ENCODE results near the gene PRDX5. TPM values are rescaled to one million over a fixed set of nuclear protein-coding genes. Genes with fewer than 3 reads are reported as not detected.

PRDX5 gene
- total and polyA plus RNA-seq, 10 of the 15 experiments (the other 5 are each of a cell fraction or from before 2014, with no cell fraction given), result 95.7 to 406 (median 240) TPM

DNA sequence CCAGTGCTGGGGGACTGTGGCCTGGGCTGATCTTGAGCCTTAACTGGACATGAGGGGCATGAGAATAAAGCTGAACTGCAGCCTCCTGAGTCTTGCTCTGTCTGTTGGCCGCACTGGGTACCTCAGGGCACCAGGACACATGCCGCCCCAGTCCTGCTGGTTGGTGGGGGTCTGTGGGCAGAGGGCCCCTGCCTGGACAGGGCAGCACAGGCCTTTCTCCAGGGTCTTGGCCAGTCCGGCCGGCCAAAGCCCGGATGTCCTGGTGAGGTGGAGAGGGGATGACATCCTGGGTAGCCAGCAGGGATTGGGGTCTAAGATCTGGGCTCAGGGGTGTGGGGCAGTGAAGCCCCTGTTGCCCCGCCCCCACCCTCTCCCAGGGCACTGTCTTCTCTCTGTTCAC, 39.5 kb downstream of the PRDX5 start:
- SMC1A ChIA-PET (ENCODE audit: uncharacterized antibody, unreplicated experiment), result interaction anchor here (0.9 to 1.4 kb wide), 2 partner anchors 25 to 40 kb away, joined by 3 to 4 read pairs; partner anchors contain the start of genes PRDX5 and TRMT112
- no peak for ATAC-seq
- no peak overlapping the region for H3K4me3 ChIP-seq
- RAD21 ChIA-PET (ENCODE audit: unreplicated experiment), result interaction anchor here (3.1 to 9.7 kb wide), 2 partner anchors 40 to 53 kb away, joined by 19 to 176 read pairs; partner anchors contain the start of genes ESRRA, PRDX5 and TRMT112
- 62% methylated on average over 6 of the region's 6 CpGs for WGBS (ENCODE audit: insufficient coverage, insufficient replicate concordance, low lambda C conversion rate, missing lambda C conversion rate)
- in situ Hi-C loops (cut with MboI) (no loop called here), intact Hi-C loops (cut with micrococcal nuclease; ENCODE audit: unreplicated experiment) (loop anchor here (5.0 kb wide), 2 partner anchors 40 to 90 kb away; partner anchors contain the start of genes PRDX5 and TRMT112)
- CTCF ChIA-PET, result interaction anchor here (0.6 to 7.3 kb wide), 7 partner anchors 21 to 297 kb away, joined by 3 to 143 read pairs (median 13); partner anchors contain the start of genes CATSPERZ, CCDC88B, ESRRA and PRDX5
- TF ChIP-seq NBN (IDR thresholded peaks at IDR 0.05) (no peak), ZBTB40 (IDR thresholded peaks at IDR 0.05; ENCODE audit: borderline replicate concordance) (no peak), CREM (IDR thresholded peaks at IDR 0.05; ENCODE audit: low read depth) (no peak), RFX5 (IDR thresholded peaks at IDR 0.05; ENCODE audit: low read depth, low read length) (no peak), ZNF384 (IDR thresholded peaks at IDR 0.05; ENCODE audit: borderline replicate concordance, low read depth, low read length) (no peak), RAD51 (IDR thresholded peaks at IDR 0.05) (no peak)
- TF ChIP-seq, protein P1, sequence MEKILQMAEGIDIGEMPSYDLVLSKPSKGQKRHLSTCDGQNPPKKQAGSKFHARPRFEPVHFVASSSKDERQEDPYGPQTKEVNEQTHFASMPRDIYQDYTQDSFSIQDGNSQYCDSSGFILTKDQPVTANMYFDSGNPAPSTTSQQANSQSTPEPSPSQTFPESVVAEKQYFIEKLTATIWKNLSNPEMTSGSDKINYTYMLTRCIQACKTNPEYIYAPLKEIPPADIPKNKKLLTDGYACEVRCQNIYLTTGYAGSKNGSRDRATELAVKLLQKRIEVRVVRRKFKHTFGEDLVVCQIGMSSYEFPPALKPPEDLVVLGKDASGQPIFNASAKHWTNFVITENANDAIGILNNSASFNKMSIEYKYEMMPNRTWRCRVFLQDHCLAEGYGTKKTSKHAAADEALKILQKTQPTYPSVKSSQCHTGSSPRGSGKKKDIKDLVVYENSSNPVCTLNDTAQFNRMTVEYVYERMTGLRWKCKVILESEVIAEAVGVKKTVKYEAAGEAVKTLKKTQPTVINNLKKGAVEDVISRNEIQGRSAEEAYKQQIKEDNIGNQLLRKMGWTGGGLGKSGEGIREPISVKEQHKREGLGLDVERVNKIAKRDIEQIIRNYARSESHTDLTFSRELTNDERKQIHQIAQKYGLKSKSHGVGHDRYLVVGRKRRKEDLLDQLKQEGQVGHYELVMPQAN (conservative IDR thresholded peaks at IDR 0.05), result no peak
- no peak overlapping the region for H3K27ac ChIP-seq (ENCODE audit: control insufficient read depth, insufficient read depth)
- peaks cover 21% of the 10 kb centered on the region for H3K79me2 ChIP-seq (ENCODE audit: control insufficient read depth, insufficient read depth, low read length)
- no peaks in the 10 kb centered on the region for H3K27me3 ChIP-seq (replicated peaks in 1 of 2; ENCODE audit: control insufficient read depth in 2 of 2, insufficient read depth in 2 of 2, low read length in 1 of 2)
- peaks cover 35% of the 10 kb centered on the region for H3K4me1 ChIP-seq (ENCODE audit: control insufficient read depth, insufficient read depth, low read length)
- no peaks in the 10 kb centered on the region; the same call in 2 of the 3 replicates for H3K9me3 ChIP-seq (replicated peaks; ENCODE audit: control insufficient read depth, insufficient read depth, low read length)
- BruUV-seq (replicated peaks), result no TSS peak
- no peaks in the 10 kb centered on the region for H4K20me1 ChIP-seq (ENCODE audit: control insufficient read depth, insufficient read depth)
- no peak overlapping the region for H3K9ac ChIP-seq (ENCODE audit: control insufficient read depth, insufficient read depth, low read length)
- H2AFZ ChIP-seq (ENCODE audit: control insufficient read depth, low read depth, low read length), result no peak overlapping the region
- DNase-seq (ENCODE audit: low read depth, low spot score), result no peak
- no peak for FAIRE-seq
- POLR2A ChIA-PET, result interaction anchor here (0.7 to 1.8 kb wide), 3 partner anchors 40 to 443 kb away, joined by 3 to 6 read pairs (median 5); partner anchors contain the start of genes ESRRA, PRDX5 and TRMT112
- H3K36me3 ChIP-seq (ENCODE audit: control insufficient read depth in 2 of 2, insufficient read depth in 2 of 2, low read length in 1 of 2), result peaks cover 5 to 7% of the 10 kb centered on the region in 2 experiments; a peak in 3 of 4 replicates
- H3K4me2 ChIP-seq (ENCODE audit: control insufficient read depth, insufficient read depth), result no peak overlapping the region

All from GM12878 (cell line).